Effector CD4-positive, alpha-beta T cell (primary cell): Measurements from ENCODE around the gene MAN1C1.
"Not testable (repeated sequence)": the region's sequence is repeated elsewhere in the genome, so short reads cannot be mapped to it uniquely, and the experiment has no call there.

ENCODE experiments used
- DNase-seq: peaks from one replicate; pipeline ENCODE4 v3.0.0-alpha.2; 2020

The MAN1C1 gene

DNA sequence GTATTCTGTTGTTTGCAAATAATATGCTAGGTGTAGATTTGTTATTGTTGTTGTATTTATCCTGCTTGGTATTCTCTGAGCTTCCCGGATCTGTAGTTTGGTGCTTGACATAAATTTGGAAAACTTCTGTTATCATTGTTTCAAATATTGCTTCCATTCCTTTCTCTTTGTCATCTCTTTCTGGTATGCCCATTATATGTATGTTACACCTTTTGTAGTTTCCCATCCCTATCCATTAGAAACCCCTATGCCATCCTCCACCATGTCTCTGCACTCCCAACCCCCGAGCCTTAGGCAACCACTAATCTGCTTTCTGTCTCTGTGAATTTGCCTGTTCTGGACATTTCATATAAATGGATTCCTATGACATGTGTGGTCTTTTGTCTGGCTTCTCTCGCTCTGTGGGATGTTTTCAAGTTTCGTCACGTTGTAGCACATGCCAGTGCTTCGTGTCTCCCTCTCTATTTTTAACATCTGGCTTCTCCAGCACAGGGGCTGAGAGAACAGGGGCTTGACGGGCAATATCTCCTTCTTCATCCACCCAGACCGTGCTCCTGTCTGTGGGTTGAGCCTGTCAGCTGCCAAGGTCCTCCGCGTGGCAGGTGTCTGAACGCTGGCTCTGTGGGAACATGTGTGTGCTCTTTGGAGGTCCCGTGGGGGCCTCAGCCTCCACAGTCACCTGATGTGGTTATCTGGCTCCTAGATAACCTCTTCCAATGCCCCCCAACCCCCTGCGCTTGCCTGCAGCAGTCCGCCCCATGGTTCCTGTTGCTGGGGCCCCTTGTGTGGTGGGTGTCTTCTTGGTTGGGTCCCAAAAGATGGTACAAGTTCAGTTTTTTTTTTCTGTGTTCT lies 32.8 kb upstream of the MAN1C1 start:
- DNase-seq = no peak

DNA sequence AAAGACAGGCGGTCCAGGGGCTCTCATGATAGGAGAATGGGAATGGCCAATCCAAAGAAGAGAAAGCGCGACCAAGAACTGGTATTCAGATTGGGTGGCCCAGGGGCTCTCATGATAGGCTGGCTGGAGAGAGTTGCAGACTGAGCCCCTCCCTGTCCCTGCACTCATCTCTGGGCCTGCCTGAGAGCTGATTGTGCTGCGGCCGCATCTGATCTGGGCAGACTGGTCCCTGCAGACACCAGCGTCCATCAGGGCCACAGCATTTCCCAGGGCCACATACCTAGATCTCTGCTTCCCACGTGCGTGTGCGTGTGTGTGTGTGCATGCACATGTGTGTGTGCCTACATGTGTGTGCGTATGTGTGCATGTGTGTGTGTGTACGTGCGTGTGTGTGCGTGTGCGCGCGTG lies 30.4 kb upstream of the MAN1C1 start:
- DNase-seq = no peak

DNA sequence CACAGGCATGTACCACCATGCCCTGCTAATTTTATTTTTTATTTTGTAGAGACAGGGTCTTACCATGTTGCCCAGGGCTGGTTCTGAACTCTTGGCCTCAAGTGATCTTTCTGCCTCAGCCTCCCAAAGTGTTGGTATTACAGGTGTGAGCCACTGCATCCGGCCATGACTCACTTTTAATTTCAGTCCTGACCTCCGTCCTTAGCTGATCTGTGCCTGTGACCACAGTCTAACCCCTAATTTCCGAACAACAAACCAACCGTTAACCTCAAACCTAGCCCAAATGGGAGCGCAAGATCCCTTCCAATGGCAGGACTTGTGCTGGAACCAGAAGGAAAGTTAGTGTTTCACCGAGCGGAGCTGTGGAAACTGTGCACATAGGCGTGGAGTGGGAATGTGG lies 29.3 kb upstream of the MAN1C1 start:
- no peak for DNase-seq

DNA sequence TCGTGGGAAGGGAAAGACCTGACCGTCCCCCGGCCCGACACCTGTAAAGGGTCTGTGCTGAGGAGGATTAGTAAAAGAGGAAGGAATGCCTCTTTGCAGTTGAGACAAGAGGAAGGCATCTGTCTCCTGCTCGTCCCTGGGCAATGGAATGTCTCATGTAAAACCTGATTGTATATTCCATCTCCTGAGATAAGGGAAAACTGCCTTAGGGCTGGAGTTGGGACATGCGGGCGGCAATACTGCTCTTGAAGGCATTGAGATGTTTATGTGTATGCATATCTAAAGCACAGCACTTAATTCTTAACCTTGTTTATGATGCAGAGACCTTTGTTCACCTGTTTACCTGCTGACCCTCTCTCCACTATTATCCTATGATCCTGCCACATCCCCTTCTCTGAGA lies 28.4 kb upstream of the MAN1C1 start:
- DNase-seq = not testable (repeated sequence)

DNA sequence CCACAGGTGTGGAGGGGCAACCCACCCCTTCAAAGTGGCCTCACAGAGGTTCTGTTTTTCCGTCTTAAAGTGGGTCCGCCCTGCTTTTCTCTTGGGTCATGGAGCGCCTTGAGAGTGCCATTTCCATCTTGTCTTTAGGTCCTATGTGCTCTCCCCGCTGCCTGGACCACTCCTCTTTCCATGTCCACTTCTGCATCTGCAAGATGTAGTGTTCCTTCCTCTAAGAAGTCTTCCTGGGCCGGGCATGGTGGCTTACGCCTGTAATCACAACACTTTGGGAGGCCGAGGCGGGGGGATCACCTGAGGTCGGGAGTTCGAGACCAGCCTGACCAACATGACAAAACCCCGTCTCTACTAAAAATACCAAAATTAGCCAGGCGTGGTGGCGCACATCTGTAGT lies 27.8 kb upstream of the MAN1C1 start:
- DNase-seq = not testable (repeated sequence)

DNA sequence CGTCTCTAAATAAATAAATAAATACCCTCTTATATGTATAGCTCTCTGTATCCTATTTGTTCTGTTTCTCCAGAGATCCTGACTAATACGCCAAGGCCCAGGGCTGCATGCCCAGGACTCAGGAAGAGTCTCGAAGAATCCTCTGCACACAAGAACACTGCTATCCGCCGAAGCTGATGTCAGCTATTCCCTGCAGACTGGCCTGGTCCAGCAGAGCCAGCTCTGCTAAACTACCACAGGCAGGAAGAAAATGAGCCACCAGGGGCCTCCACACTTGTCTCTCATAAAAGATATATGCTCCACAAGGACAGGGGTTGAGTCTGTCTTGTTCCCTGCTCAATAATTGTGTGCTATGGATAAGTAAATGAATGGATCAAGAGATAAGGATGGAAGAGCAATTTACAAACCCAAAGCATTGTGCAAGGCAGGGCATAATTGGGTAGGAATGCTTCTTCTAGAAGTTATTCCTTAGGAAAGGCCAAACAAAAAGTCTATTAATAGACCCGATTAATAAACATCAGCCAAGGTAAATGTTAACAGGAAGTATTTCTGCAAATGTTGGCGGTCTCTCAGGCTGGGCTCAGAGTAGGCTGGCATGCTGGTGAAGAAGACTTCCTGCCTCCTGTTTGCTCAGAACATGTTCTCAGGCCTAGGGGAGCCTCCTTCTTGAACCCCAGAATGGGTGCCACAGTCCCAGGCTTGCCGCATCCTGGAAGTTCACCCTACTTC lies 26.3 kb upstream of the MAN1C1 start:
- DNase-seq = no peak

DNA sequence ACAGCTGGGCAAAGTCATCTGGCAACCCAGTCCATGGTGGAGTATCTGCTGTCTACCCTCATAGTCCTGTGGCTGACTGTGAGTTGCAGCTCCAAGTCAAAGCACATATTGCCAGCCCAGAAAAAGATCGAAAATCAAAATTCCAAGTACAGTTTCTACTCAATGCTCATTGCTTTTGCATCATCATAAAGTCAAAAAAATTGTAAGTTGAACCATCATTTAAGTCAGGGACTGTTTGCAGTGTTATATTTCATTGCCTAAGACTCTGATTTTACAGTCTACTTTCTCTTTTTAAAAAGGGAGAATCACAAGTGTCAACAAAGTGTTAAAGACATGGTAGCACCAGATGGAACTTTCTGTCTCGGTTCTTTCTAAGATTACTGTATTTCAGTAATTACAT lies 22.7 kb upstream of the MAN1C1 start:
- DNase-seq = no peak

DNA sequence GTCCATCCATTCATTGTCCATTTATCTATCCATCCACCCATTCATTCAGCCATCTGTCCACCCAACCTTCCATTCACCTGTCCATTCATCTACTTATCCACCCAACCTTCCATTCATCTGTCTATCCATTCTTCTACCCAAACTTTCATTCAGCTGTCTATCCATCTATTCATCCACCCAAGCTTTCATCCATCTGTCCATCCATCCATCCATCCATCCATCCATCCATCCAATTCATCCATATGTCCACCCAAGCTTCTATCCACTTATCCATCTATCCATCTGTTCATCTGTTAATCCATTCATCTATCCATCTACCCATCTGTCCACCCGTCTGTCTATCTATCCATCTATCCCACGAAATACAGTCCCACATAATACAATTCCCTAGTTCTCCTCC lies 21.6 kb upstream of the MAN1C1 start:
- DNase-seq = no peak

DNA sequence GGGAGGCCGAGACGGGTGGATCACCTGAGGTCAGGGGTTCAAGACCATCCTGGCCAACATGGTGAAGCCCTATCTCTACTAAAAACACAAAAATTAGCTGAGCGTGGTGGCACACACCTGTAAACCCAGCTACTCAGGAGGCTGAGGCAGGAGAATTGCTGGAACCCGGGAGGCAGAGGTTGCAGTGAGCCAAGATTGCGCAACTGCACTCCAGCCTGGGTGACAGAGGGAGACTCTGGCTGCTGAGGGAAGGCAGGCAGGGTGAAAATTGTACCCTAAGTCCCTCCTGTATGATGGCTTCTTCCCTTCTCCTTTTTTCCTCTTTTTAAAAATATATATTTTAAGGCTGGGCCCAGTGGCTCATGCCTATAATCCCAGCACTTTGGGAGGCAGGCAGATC lies 19.9 kb upstream of the MAN1C1 start:
- DNase-seq = not testable (repeated sequence)

DNA sequence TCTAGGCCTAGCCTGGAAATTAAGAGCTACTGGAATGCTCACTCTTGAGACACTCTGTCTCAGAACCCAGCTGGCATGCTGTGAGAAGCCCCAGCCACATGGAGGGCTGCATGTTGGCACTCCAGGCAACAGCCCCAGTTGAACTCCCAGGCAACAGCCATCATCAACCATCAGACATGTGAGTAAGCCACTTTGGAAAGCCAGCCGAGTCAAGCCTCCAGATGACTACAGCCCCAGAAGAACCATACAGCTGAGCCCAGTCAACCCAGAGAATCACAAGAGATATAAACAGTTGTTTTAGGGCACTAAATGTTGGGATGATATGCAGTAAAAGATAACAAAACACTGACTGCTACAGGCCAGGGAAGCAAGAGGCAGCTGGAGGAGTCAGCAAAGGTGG lies 17.7 kb upstream of the MAN1C1 start:
- DNase-seq = no peak

DNA sequence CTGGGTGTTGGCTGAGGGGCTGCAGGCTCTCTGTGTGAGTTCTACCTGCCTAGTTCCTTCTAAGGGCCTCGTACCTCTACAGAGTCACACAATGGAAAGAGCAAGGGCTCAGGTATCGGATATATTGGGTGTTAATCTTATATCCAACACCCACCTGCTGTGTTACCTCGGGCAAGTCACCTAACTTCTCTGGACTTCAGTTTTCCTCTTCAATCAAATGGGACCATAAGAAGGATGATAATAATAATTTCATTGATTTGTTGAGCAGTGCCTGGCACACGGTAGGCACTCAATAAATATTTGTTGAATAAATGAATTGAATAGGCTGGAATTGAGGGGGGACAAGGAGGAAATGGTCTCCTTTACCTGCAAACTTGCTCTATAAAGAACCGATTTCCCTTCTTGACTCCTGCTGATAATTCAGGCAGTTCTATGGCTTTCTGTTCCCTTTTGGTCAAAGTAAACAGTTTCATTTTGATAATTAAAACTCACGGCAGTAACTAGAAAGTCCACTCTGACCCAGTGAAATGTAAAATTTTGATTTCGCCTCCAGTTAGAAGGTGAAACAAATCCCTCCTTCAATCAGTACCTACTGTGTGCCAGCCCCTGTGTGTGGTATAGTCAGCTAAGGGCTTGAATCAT lies 16.5 kb upstream of the MAN1C1 start:
- no peak for DNase-seq

DNA sequence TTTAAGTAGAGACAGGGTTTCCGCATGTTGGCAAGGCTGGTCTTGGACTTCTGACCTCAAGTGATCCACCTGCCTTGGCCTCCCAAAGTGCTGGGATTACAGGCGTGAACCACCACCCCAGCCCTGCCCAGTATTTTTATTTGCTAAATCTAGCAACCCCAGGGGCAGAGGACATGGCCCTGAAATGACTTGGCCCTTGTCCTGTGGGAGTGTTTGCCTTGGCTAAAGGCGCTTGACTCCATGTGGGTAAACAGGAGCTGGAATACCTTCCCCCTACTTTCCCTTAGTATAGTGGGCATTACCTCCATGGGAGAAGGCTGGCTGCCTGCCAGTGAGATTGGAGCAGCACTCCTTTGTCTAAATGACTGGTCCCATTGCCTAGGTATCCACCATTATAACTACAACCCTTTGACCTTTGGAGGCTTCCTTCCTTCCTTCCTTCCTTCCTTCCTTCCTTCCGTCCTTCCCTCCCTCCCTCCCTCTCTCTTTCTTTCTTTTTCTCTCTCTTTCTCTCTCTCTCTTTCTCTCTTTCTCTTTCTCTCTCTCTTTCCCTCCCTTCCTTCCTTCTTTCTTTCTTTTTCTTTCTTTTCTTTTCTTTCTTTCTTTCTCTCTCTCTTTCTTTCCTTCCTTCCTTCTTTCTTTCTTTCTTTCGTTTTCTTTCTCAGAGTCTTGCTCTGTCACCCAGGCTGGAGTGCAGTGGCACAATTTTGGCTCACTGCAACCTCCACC lies 15.5 kb upstream of the MAN1C1 start:
- DNase-seq = not testable (repeated sequence)

DNA sequence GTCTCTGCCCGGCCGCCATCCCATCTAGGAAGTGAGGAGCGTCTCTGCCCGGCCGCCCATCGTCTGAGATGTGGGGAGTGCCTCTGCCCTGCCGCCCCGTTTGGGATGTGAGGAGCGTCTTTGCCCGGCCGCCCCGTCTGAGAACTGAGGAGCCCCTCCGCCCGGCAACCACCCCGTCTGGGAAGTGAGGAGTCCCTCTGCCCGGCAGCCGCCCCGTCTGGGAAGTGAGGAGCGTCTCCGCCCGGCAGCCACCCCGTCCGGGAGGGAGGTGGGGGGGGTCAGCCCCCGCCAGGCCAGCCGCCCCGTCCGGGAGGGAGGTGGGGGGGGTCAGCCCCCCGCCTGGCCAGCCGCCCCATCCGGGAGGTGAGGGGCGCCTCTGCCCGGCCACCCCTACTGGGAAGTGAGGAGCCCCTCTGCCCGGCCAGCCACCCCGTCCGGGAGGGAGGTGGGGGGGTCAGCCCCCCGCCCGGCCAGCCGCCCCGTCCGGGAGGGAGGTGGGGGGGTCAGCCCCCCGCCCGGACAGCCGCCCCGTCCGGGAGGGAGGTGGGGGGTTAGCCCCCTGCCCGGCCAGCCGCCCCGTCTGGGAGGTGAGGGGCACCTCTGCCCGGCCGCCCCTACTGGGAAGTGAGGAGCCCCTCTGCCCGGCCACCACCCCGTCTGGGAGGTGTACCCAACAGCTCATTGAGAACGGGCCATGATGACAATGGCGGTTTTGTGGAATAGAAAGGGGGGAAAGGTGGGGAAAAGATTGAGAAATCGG lies 12.6 kb upstream of the MAN1C1 start:
- not testable (repeated sequence) for DNase-seq

DNA sequence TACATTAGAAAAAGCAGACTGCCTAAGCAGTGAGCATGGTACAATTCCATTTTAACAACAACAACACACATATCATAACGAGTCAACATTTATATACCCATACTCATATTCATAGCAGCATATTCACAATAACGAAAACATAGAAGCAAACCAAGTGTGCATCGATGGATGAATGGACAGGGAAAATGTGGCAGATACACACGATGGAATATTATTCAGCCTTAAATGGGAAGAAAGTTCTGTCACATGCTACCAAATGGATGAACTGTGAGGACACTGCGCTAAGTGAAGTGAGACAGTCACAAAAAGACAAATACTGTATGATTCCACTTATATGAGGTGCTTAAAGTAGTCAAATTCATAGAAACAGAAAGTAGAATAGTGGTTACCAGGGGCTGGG lies 9.5 kb upstream of the MAN1C1 start:
- no peak for DNase-seq

DNA sequence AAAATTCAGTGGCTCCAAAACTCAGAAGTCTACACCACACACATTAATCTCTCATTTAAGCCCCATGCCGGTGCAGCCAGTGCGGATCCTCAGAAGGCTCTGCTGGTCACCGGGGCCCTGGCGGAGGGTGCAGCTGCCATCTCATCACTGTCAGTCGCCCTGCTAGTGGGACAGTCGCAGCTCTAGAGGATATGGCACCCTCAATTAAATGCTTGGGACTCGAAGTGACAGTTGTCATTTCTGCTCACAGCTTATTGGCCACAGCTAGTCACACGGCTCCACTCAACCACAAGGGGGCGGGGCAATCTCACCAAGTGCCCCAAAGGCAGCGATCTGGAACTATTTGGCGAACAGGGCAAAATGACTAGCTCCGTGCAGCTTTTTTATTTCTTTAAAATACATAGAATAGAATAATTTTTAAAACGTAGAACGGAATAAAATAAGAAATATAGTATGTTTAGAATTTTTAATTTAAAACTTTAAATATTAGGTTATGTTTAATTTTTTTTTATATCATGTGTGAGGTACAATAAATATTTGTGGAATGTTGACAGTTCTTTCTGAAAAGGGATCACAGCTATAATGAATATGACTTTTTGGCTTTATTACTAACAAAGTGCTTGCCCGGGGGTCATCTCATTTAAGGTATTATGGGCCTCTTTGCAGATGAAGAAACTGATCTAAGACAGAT lies 8.0 kb upstream of the MAN1C1 start:
- peak; percentile 85 for DNase-seq

DNA sequence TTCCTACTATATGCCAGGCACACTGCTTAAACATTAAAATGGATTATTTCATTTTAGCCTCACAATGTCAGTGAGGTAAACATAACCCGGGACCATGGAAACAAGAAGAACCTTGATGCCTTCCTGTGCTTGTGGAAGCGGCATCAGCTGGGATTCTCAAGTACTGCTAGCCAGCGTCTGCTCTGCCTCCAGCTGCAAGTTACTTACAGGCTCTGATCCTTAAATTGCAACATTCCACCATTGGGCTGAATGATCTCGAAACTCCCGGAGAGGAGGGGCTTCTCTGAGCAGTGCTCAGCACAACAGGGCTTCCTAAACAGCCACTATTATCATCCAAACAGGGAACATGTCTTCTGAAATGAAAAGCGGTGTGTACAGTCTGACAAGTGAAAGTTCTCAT lies 6.7 kb upstream of the MAN1C1 start:
- no peak for DNase-seq

DNA sequence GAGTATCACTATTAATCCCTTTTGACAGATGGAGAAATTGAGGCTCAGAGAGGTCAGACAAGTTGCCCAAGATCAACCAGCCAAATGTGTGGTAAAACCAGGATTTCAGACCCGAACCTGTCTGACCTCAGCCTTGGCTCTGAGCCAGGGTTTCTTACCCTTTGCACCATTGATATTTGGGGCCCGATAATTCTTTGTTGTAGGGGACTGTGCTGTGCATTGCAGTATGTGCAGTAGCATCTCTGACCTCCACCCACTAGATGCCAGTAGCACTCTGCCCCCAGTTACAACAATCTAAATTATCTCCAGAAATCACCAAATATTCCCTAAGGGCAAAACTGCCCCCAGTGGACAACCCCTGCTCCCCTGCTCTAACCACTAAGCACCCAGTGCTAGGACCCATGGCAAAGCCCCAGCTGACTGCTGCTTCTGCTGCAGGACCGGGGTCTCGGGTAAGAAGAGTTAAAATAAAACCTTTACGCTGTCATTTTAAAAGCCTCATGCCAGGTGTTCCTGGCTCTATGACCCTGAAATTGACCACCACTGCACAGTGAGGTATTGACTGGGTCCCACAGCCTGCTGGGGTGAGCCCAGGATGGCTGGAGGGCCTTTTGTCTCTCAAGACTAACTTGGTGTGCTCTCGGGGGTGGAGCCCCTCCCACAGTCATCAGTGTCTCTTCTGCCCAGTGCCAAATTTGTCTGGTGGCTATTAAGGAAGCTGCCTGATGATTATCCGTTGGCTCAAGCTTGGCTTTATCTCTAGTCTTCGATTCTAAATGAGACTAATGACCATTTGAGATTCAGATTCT lies 5.6 kb upstream of the MAN1C1 start:
- no peak for DNase-seq

DNA sequence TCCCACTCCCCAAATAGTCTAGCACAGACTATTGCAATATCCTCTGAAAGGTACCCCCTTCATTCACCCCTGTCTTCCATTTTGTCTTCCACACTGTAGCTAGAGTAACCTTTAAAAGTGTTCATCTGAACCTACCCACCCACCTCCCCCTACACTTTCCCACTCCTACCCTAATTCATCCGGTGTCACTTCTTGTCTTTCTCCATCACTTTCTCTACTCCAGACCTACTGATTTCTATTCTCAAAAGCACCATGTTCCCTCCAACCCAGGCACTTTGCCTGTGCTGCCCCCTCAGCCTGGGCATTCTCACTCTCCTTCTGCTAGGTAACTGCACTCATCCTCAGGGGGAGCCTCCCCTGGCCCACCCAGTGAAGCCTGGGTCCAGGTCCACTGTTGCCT lies 4.7 kb upstream of the MAN1C1 start:
- DNase-seq = no peak

DNA sequence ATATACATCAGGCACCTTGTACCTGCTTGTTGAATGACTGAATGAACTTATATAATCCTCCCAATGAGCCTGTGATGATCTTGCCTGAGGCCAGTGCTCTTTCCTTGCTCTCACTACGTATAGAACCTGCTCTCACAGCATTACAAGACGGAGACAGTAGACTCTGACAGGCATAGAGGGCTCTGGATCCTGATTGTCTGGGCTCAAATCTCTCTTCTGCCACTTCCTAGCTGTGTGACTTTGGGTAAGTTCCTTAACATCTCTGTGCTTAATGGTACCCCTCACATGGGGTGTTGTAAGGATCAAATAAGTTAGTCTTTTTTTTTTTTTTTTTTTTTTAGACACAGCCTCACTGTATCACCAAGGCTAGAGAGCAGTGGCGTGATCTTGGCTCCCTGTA lies 4.2 kb upstream of the MAN1C1 start:
- DNase-seq = no peak

DNA sequence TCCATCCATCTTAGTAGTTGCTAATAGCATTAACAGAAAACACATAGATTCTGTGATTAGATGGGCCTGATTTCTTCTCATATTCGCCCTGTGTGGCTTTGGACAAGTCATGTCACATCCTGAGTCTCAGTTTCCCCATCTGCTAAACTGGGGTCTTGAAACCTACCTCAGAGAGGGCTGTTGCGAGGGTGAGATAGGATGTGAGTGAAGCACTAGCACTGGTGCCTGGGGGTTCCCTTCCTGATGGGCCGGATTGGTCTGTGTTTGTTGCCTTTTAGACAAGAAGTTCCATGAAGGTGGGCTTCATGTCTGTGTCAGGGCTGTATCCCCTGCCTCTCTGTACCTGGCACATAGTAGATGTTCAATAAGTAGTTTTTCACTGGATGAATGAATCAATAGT lies 3.5 kb upstream of the MAN1C1 start:
- DNase-seq = no peak
